ENCODE results near the gene MPHOSPH9. TPM values are rescaled to one million over a fixed set of nuclear protein-coding genes. Genes with fewer than 3 reads are reported as not detected.

MPHOSPH9 gene
- total and polyA plus RNA-seq, 2 of the 4 experiments (the other 2 are of a cell fraction), result 7.6 to 17.0 TPM

GRCh38 chr12:123164222-123164621, 68.7 kb downstream of the MPHOSPH9 start:
- Histone ChIP-seq H2BK20ac (ENCODE audit: low read depth, low read length) (no peak overlapping the region), H3K9me3 (ENCODE audit: control insufficient read depth, insufficient read depth, low read length) (no peaks in the 10 kb centered on the region), H3K27ac (ENCODE audit: insufficient read depth, low read length) (no peak overlapping the region), H2BK120ac (ENCODE audit: low read depth, low read length) (no peak overlapping the region), H3K4me1 (ENCODE audit: control insufficient read depth, insufficient read depth, low read length) (no peaks in the 10 kb centered on the region), H2AK5ac (ENCODE audit: low read depth, low read length) (no peak overlapping the region), H3K4me2 (ENCODE audit: low read depth, low read length) (no peak overlapping the region), H4K91ac (ENCODE audit: insufficient read depth, low read depth, low read length) (no peak overlapping the region), H3K9ac (ENCODE audit: low read depth, low read length) (no peak overlapping the region), H2BK5ac (ENCODE audit: low read depth, low read length, poor library complexity, severe bottlenecking) (no peak overlapping the region), H3K4me3 (ENCODE audit: insufficient read depth, low read depth, low read length) (no peak overlapping the region), H4K8ac (ENCODE audit: low read depth in 2 of 2, low read length in 2 of 2) (no peak overlapping the region), H2AK9ac (replicated peaks; ENCODE audit: low read depth, low read length, poor library complexity) (no peak overlapping the region), H4K20me1 (ENCODE audit: insufficient read depth, low read length) (no peaks in the 10 kb centered on the region), H2BK15ac (ENCODE audit: low read depth, low read length) (no peak overlapping the region), H3K23ac (ENCODE audit: low read depth, low read length) (no peak overlapping the region), H3K36me3 (ENCODE audit: control insufficient read depth, insufficient read depth, low read length) (peaks cover 11% of the 10 kb centered on the region), H4K5ac (ENCODE audit: low read depth, low read length) (no peak overlapping the region), H3K79me1 (ENCODE audit: low read depth in 1 of 2, low read length in 2 of 2) (0 out of 4 replicates have a peak, but pooled peaks cover 0 to 4% of the 10 kb centered on the region in 2 experiments), H3K9me1 (ENCODE audit: insufficient read depth, low read length) (peaks cover 3% of the 10 kb centered on the region; the same call in 1 of the 2 replicates), H3K27me3 (ENCODE audit: control insufficient read depth, insufficient read depth, low read length) (no peaks in the 10 kb centered on the region), H2AFZ (replicated peaks; ENCODE audit: low read length, poor library complexity) (no peak overlapping the region), H3K56ac (ENCODE audit: extremely low read depth, insufficient read depth, low read length) (no peak overlapping the region), H3K18ac (ENCODE audit: low read depth, low read length) (no peak overlapping the region), H3K14ac (replicated peaks; ENCODE audit: low read depth, low read length) (no peak overlapping the region), H3K4ac (ENCODE audit: low read depth, low read length) (no peak overlapping the region)
- dilution Hi-C loops (cut with HindIII; ENCODE audit: low sequenced_read_pairs, unreplicated experiment), result no loop called here
- WGBS, 2 experiments (ENCODE audit: extremely low coverage in 2 of 2, insufficient read length in 1 of 2), result no CpG with 5 or more reads among the region's 3 CpGs
- BruUV-seq (replicated peaks), result no TSS peak
- ChIA-PET POLR2A (ENCODE audit: unreplicated experiment) (no interaction called here), CTCF (no interaction called here)
- no peak for ATAC-seq (ENCODE audit: low read depth)
- no peak for DNase-seq
- intact Hi-C loops (cut with micrococcal nuclease), result loop anchor here (5.0 kb wide), 1 partner anchor 43 kb away; no protein-coding TSS in a partner anchor
- in situ Hi-C loops (cut with MboI; ENCODE audit: low sequenced_read_pairs), result no loop called here
- TF ChIP-seq MXI1 (IDR thresholded peaks at IDR 0.05; ENCODE audit: borderline replicate concordance, low read depth, low read length) (no peak), CEBPB (IDR thresholded peaks at IDR 0.05; ENCODE audit: low read depth, low read length) (no peak), ELK1 (IDR thresholded peaks at IDR 0.05; ENCODE audit: borderline replicate concordance, low read depth, low read length) (no peak), FOS (IDR thresholded peaks at IDR 0.05; ENCODE audit: low read depth, low read length) (no peak)

Data from IMR-90 (cell line).